ENCODE measurements around the gene CABLES1.
"Not testable (repeated sequence)": the region's sequence is repeated elsewhere in the genome, so short reads cannot be mapped to it uniquely, and the experiment has no call there.

The CABLES1 gene

GRCh38 chr18:23238651-23239349, 103.5 kb downstream of the CABLES1 start:
- DNase-seq (ENCODE audit: insufficient read length, low spot score) (no peak), FAIRE-seq (no peak)
- no peak for TF ChIP-seq CTCF (IDR thresholded peaks at IDR 0.05; ENCODE audit: insufficient read depth, missing control alignments)

- FAIRE-seq, result no peak
- TF ChIP-seq CTCF (IDR thresholded peaks at IDR 0.05; ENCODE audit: insufficient read depth, missing control alignments), result no peak
- no peak for DNase-seq (ENCODE audit: insufficient read length, low spot score)
Observed at GRCh38 chr18:23239350-23239692, 104.0 kb downstream of the CABLES1 start.

GRCh38 chr18:23239885-23240608, 104.8 kb downstream of the CABLES1 start:
- FAIRE-seq, result no peak
- TF ChIP-seq CTCF (IDR thresholded peaks at IDR 0.05; ENCODE audit: insufficient read depth, missing control alignments), result no peak
- no peak for DNase-seq (ENCODE audit: insufficient read length, low spot score)

- FAIRE-seq (no peak), DNase-seq (ENCODE audit: insufficient read length, low spot score) (no peak)
- TF ChIP-seq CTCF (IDR thresholded peaks at IDR 0.05; ENCODE audit: insufficient read depth, missing control alignments), result no peak
Observed at GRCh38 chr18:23240609-23240930, 105.3 kb downstream of the CABLES1 start.

GRCh38 chr18:23241833-23242496, 106.7 kb downstream of the CABLES1 start:
- not testable (repeated sequence) for FAIRE-seq; DNase-seq (ENCODE audit: insufficient read length, low spot score)

GRCh38 chr18:23243178-23243577, 107.9 kb downstream of the CABLES1 start:
- no peak for TF ChIP-seq CTCF (IDR thresholded peaks at IDR 0.05; ENCODE audit: insufficient read depth, missing control alignments)
- FAIRE-seq, result no peak
- DNase-seq (ENCODE audit: insufficient read length, low spot score), result no peak

- DNase-seq (ENCODE audit: insufficient read length, low spot score), result no peak
- TF ChIP-seq CTCF (IDR thresholded peaks at IDR 0.05; ENCODE audit: insufficient read depth, missing control alignments), result no peak
- no peak for FAIRE-seq
Observed at GRCh38 chr18:23243816-23244215, 108.5 kb downstream of the CABLES1 start.
